Measurements from ENCODE around the gene CERS6.
"Not testable (repeated sequence)": the region's sequence is repeated elsewhere in the genome, so short reads cannot be mapped to it uniquely, and the experiment has no call there.

The CERS6 gene

GRCh38 chr2:168787782-168788376 lies 331.8 kb downstream of the CERS6 start:
- Mint-ChIP-seq H3K27me3 (no peaks in the 10 kb centered on the region), H3K9me3 (peaks cover 5% of the 10 kb centered on the region), H3K4me3 (no peak overlapping the region), H3K36me3 (no peaks in the 10 kb centered on the region), H3K27ac (no peak overlapping the region), H3K4me1 (no peaks in the 10 kb centered on the region)
- ATAC-seq: no peak

- Mint-ChIP-seq H3K9me3 (peaks cover 8% of the 10 kb centered on the region), H3K4me3 (no peak overlapping the region), H3K27me3 (no peaks in the 10 kb centered on the region), H3K27ac (no peak overlapping the region), H3K4me1 (no peaks in the 10 kb centered on the region), H3K36me3 (no peaks in the 10 kb centered on the region)
- no peak for ATAC-seq
Observed at GRCh38 chr2:168789776-168790175, 333.7 kb downstream of the CERS6 start.

GRCh38 chr2:168790226-168790902 lies 334.3 kb downstream of the CERS6 start:
- Mint-ChIP-seq H3K27ac (no peak overlapping the region), H3K9me3 (peaks cover 8% of the 10 kb centered on the region), H3K36me3 (no peaks in the 10 kb centered on the region), H3K4me1 (no peaks in the 10 kb centered on the region), H3K27me3 (no peaks in the 10 kb centered on the region), H3K4me3 (no peak overlapping the region)
- ATAC-seq: no peak

- not testable (repeated sequence) for ATAC-seq, H3K9me3 Mint-ChIP-seq, H3K27ac Mint-ChIP-seq, H3K27me3 Mint-ChIP-seq, H3K4me3 Mint-ChIP-seq, H3K4me1 Mint-ChIP-seq, H3K36me3 Mint-ChIP-seq
Observed at GRCh38 chr2:168791140-168791539, 335.1 kb downstream of the CERS6 start.

- H3K4me1 Mint-ChIP-seq: no peaks in the 10 kb centered on the region
- peaks cover 8% of the 10 kb centered on the region for H3K9me3 Mint-ChIP-seq
- H3K27ac Mint-ChIP-seq: no peak overlapping the region
- no peaks in the 10 kb centered on the region for H3K36me3 Mint-ChIP-seq
- H3K27me3 Mint-ChIP-seq: no peaks in the 10 kb centered on the region
- H3K4me3 Mint-ChIP-seq: no peak overlapping the region
- no peak for ATAC-seq
Observed at GRCh38 chr2:168793596-168793995, 337.5 kb downstream of the CERS6 start.

- H3K36me3 Mint-ChIP-seq: no peaks in the 10 kb centered on the region
- no peak overlapping the region for H3K27ac Mint-ChIP-seq
- H3K4me3 Mint-ChIP-seq: no peak overlapping the region
- H3K27me3 Mint-ChIP-seq: no peaks in the 10 kb centered on the region
- ATAC-seq: no peak
- H3K4me1 Mint-ChIP-seq: no peaks in the 10 kb centered on the region
- H3K9me3 Mint-ChIP-seq: peaks cover 8% of the 10 kb centered on the region
Observed at GRCh38 chr2:168794968-168795367, 338.9 kb downstream of the CERS6 start.

GRCh38 chr2:168796090-168796577 lies 340.1 kb downstream of the CERS6 start:
- ATAC-seq: no peak

GRCh38 chr2:168796583-168797285 lies 340.7 kb downstream of the CERS6 start:
- peaks cover 3% of the 10 kb centered on the region for H3K9me3 Mint-ChIP-seq
- ATAC-seq: no peak
- H3K4me3 Mint-ChIP-seq: no peak overlapping the region
- H3K4me1 Mint-ChIP-seq: no peaks in the 10 kb centered on the region
- no peaks in the 10 kb centered on the region for H3K36me3 Mint-ChIP-seq
- H3K27me3 Mint-ChIP-seq: no peaks in the 10 kb centered on the region
- H3K27ac Mint-ChIP-seq: no peak overlapping the region

More at GRCh38 chr2:168796090-168796577, 340.1 kb downstream of the CERS6 start:
- H3K4me3 Mint-ChIP-seq: no peak overlapping the region
- no peaks in the 10 kb centered on the region for H3K36me3 Mint-ChIP-seq
- no peaks in the 10 kb centered on the region for H3K27me3 Mint-ChIP-seq
- H3K4me1 Mint-ChIP-seq: no peaks in the 10 kb centered on the region
- H3K27ac Mint-ChIP-seq: no peak overlapping the region
- H3K9me3 Mint-ChIP-seq: peaks cover 3% of the 10 kb centered on the region

GRCh38 chr2:168797286-168797655 lies 341.2 kb downstream of the CERS6 start:
- Mint-ChIP-seq H3K36me3 (no peaks in the 10 kb centered on the region), H3K4me3 (no peak overlapping the region), H3K9me3 (peaks cover 3% of the 10 kb centered on the region), H3K27me3 (no peaks in the 10 kb centered on the region), H3K4me1 (no peaks in the 10 kb centered on the region), H3K27ac (no peak overlapping the region)
- ATAC-seq: no peak

GRCh38 chr2:168798076-168798887 lies 342.2 kb downstream of the CERS6 start:
- ATAC-seq: no peak
- Mint-ChIP-seq H3K9me3 (no peaks in the 10 kb centered on the region), H3K27ac (no peak overlapping the region), H3K4me3 (no peak overlapping the region), H3K36me3 (no peaks in the 10 kb centered on the region), H3K4me1 (no peaks in the 10 kb centered on the region), H3K27me3 (no peaks in the 10 kb centered on the region)

GRCh38 chr2:168798888-168799410 lies 342.9 kb downstream of the CERS6 start:
- Mint-ChIP-seq H3K4me1 (no peaks in the 10 kb centered on the region), H3K27ac (no peak overlapping the region), H3K27me3 (no peaks in the 10 kb centered on the region), H3K36me3 (no peaks in the 10 kb centered on the region), H3K9me3 (no peaks in the 10 kb centered on the region), H3K4me3 (no peak overlapping the region)
- ATAC-seq: no peak

GRCh38 chr2:168801471-168801870 lies 345.4 kb downstream of the CERS6 start:
- no peaks in the 10 kb centered on the region for H3K9me3 Mint-ChIP-seq
- ATAC-seq: no peak
- no peaks in the 10 kb centered on the region for H3K27me3 Mint-ChIP-seq
- H3K27ac Mint-ChIP-seq: no peak overlapping the region
- H3K4me1 Mint-ChIP-seq: no peaks in the 10 kb centered on the region
- H3K4me3 Mint-ChIP-seq: no peak overlapping the region
- no peaks in the 10 kb centered on the region for H3K36me3 Mint-ChIP-seq

GRCh38 chr2:168801961-168802858 lies 346.1 kb downstream of the CERS6 start, which contains the start of gene NOSTRIN:
Gene NOSTRIN (plus strand): TSS chr2:168802637. CDS start chr2:168802647, 10 bp downstream.
- no peak within 1 kb of the TSS for H3K4me3 Mint-ChIP-seq
- no peaks in the 10 kb centered on the region for H3K27me3 Mint-ChIP-seq
- no peaks in the 10 kb centered on the region for H3K9me3 Mint-ChIP-seq
- H3K4me1 Mint-ChIP-seq: no peaks in the 10 kb centered on the region
- no peak for ATAC-seq
- no peaks in the 10 kb centered on the region for H3K36me3 Mint-ChIP-seq
- no peak within 1 kb of the TSS for H3K27ac Mint-ChIP-seq
